A673 (cell line): ENCODE data around the gene ARHGAP24. TPM values are rescaled to one million over a fixed set of nuclear protein-coding genes. Genes with fewer than 3 reads are reported as not detected.

Experiments
- BruUV-seq: library from RNA; stranded (reverse); fragments of 400-500 nt; replicated peaks from 2 replicates; lab custom pipeline; 2021; lab: Mats Ljungman, UMichigan
- CTCF ChIA-PET: fragments of 300-600 bp; sonication (Branson Sonifier 250); formaldehyde crosslinking; loops from one replicate; lab custom pipeline; 2022; ENCODE audit warnings: antibody characterized with exemption; lab: Charles Lee
- POLR2A ChIA-PET: fragments of 300-600 bp; sonication (Branson Sonifier 250); formaldehyde crosslinking; loops from one replicate; lab custom pipeline; 2022; ENCODE audit warnings: antibody characterized with exemption; ENCODE audit not compliant: low non-redundant PET; lab: Charles Lee
- DNase-seq: peaks from one replicate; pipeline ENCODE4 v3.0.0-alpha.2; 2015; ENCODE audit warnings: low spot score
- H3K27ac ChIP-seq: fragments of 200-600 bp; sonication (generic); 2 replicates; pipeline ENCODE4 v1.5.1; 2016; ENCODE audit warnings: mixed run types, low read depth, mild to moderate bottlenecking, mixed read lengths, antibody characterized with exemption, low read length; ENCODE audit not compliant: poor library complexity, severe bottlenecking
- H3K27me3 ChIP-seq: fragments of 200-600 bp; sonication (generic); replicated peaks from 2 replicates; pipeline ENCODE4 v1.6.1; 2017; ENCODE audit warnings: mixed run types, low read depth, mild to moderate bottlenecking, mixed read lengths, antibody characterized with exemption, low read length; ENCODE audit not compliant: insufficient read depth, poor library complexity
- H3K36me3 ChIP-seq: fragments of 200-600 bp; sonication (generic); 2 replicates; pipeline ENCODE4 v1.6.1; 2016; ENCODE audit warnings: mixed run types, mild to moderate bottlenecking, mixed read lengths, antibody characterized with exemption, low read length; ENCODE audit not compliant: insufficient read depth, poor library complexity, severe bottlenecking
- H3K4me1 ChIP-seq: fragments of 200-600 bp; sonication (generic); 2 replicates; pipeline ENCODE4 v1.6.1; 2017; ENCODE audit warnings: mixed run types, mild to moderate bottlenecking, mixed read lengths, antibody characterized with exemption, low read length; ENCODE audit not compliant: insufficient read depth, poor library complexity, severe bottlenecking
- H3K4me3 ChIP-seq: fragments of 200-600 bp; sonication (generic); 2 replicates; pipeline ENCODE4 v1.5.1; 2016; ENCODE audit warnings: low read depth, mixed run types, mild to moderate bottlenecking, mixed read lengths, low read length; ENCODE audit not compliant: poor library complexity, severe bottlenecking
- H3K9me3 ChIP-seq: fragments of 200-600 bp; sonication (generic); 2 replicates; pipeline ENCODE4 v1.6.1; 2016; ENCODE audit warnings: mixed run types, low read depth, mild to moderate bottlenecking, mixed read lengths, antibody characterized with exemption, low read length; ENCODE audit not compliant: poor library complexity, severe bottlenecking
- CTCF ChIP-seq: fragments of 300-800, 200-600 bp; sonication (generic); conservative IDR thresholded peaks from 2 replicates; pipeline ENCODE4 v1.5.1; 2017; ENCODE audit warnings: low read depth, mild to moderate bottlenecking, antibody characterized with exemption, low read length, moderate library complexity, mixed read lengths
- EZH2 ChIP-seq: fragments of 200-600 bp; sonication (generic); IDR thresholded peaks from 2 replicates; pipeline ENCODE4 v1.6.1; 2017; ENCODE audit warnings: borderline replicate concordance, low read depth, mild to moderate bottlenecking, mixed read lengths, antibody characterized with exemption, low read length; ENCODE audit not compliant: poor library complexity, severe bottlenecking
- intact Hi-C: fragments of 100-400 bp; cut with micrococcal nuclease; formaldehyde crosslinking; loops from one replicate; pipeline ENCODE4 v1.10.0; 2022; ENCODE audit not compliant: unreplicated experiment
- total RNA-seq: library from RNA; stranded (reverse); gene quantifications from 2 replicates; pipeline ENCODE4 v1.2.3, GENCODE V29; 2021

Gene ARHGAP24
- total RNA-seq, 1 experiment from 2014 or later, result 5.8 TPM

DNA sequence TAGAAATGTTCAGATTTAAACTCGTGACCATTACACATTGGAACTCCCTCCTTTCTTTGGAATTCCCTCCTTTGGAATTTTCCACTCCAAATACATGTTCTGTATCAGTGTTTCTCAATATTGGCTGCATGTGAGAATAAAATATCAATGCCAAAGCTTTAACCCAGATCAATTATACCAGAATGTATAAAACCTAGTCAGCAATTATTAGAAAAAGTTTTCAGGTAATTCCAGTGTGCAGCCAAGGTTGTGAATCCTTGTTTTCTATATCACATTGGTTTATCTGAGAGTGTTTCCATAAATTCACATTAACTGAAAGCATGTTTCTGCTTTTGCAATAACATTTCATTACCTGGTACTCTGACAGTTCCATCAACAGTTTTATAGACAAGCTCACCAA, 490.6 kb downstream of the ARHGAP24 start:
- no peak for DNase-seq
- POLR2A ChIA-PET, result no interaction called here
- TF ChIP-seq EZH2 (no peak), CTCF (no peak)

GRCh38 chr4:85966373-85966772, 491.4 kb downstream of the ARHGAP24 start:
- TF ChIP-seq CTCF (no peak), EZH2 (no peak)
- Histone ChIP-seq H3K27me3 (no peaks in the 10 kb centered on the region), H3K4me1 (peaks cover 5% of the 10 kb centered on the region), H3K4me3 (no peak overlapping the region), H3K9me3 (no peaks in the 10 kb centered on the region), H3K27ac (no peak overlapping the region), H3K36me3 (no peaks in the 10 kb centered on the region)
- no TSS peak for BruUV-seq
- POLR2A ChIA-PET, result interaction anchor here (0.6 kb wide), 1 partner anchor 12 kb away, joined by 3 read pairs; no protein-coding TSS in a partner anchor
- DNase-seq, result no peak
- intact Hi-C loops, result loop anchor here (10.0 kb wide), 1 partner anchor 822 kb away; no protein-coding TSS in a partner anchor
- CTCF ChIA-PET, result no interaction called here

More for the DNA sequence above, 490.6 kb downstream of the ARHGAP24 start:
- Histone ChIP-seq H3K4me1 (peaks cover 5% of the 10 kb centered on the region), H3K36me3 (no peaks in the 10 kb centered on the region), H3K9me3 (no peaks in the 10 kb centered on the region), H3K4me3 (no peak overlapping the region), H3K27me3 (no peaks in the 10 kb centered on the region), H3K27ac (no peak overlapping the region)
- intact Hi-C loops, result loop anchor here (10.0 kb wide), 1 partner anchor 821 kb away; no protein-coding TSS in a partner anchor
- no TSS peak for BruUV-seq
- CTCF ChIA-PET, result no interaction called here

GRCh38 chr4:85967872-85968271, 492.9 kb downstream of the ARHGAP24 start:
- H3K27me3 ChIP-seq, result no peaks in the 10 kb centered on the region
- no peak overlapping the region for H3K27ac ChIP-seq
- intact Hi-C loops, result loop anchor here (2.0 to 10.0 kb wide), 2 partner anchors 171 to 823 kb away; no protein-coding TSS in a partner anchor
- POLR2A ChIA-PET, result no interaction called here
- H3K4me3 ChIP-seq, result no peak overlapping the region
- no peaks in the 10 kb centered on the region for H3K9me3 ChIP-seq
- CTCF ChIA-PET, result no interaction called here
- no peak for TF ChIP-seq EZH2
- no peak for TF ChIP-seq CTCF
- no peaks in the 10 kb centered on the region for H3K36me3 ChIP-seq
- BruUV-seq, result no TSS peak
- H3K4me1 ChIP-seq, result peaks cover 5% of the 10 kb centered on the region
- no peak for DNase-seq
